Inflammatory macrophage treated with lipopolysaccharide for 1 hour (primary cell): ENCODE results near the gene KLF13.
A peak's percentile ranks its signal among the peaks of the same experiment; 100 is the strongest.

Source experiments
- DNase-seq, 2 donors: peaks; one replicate each; pipeline ENCODE4 v3.0.0-alpha.2; 2020 to 2022

KLF13 gene

DNA sequence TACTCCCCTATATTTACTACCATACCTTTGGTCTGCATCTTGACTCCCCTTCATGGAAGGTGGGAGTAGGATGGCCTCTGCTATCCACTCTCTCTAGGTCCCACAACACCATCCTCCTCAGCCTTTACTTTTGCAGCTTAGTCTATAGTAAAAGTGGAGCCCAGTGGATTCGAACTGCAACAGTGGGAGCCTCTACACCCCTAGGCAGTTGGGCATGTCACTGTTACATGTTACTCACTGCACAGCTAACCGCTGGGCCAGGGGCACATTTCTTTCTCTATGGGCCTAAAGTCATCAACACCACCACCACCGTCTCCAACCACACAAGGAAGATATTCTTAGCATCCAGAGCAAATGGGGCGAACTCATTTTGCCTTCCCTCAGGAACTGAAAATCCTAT, 62.9 kb downstream of the KLF13 start:
- DNase-seq, result no peak

DNA sequence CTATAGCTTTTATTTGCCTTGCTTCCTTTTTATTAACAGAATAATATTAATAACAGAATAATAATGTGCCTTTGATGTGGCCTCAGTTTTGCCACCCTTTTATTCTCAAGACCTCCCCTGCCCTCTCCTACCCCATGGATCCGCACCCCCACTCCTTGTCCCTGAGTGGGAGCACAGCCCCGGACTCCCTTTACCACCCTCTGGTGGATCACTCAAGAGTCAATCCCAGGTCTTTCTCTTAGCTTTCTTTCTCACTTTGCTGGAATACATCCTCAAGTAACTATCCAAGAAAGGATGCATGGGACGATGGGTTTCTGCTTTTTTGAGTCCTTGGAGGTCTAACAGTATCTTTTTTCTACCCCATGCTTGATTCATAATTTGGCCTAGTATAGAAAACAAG, 63.4 kb downstream of the KLF13 start:
- DNase-seq, result no peak

DNA sequence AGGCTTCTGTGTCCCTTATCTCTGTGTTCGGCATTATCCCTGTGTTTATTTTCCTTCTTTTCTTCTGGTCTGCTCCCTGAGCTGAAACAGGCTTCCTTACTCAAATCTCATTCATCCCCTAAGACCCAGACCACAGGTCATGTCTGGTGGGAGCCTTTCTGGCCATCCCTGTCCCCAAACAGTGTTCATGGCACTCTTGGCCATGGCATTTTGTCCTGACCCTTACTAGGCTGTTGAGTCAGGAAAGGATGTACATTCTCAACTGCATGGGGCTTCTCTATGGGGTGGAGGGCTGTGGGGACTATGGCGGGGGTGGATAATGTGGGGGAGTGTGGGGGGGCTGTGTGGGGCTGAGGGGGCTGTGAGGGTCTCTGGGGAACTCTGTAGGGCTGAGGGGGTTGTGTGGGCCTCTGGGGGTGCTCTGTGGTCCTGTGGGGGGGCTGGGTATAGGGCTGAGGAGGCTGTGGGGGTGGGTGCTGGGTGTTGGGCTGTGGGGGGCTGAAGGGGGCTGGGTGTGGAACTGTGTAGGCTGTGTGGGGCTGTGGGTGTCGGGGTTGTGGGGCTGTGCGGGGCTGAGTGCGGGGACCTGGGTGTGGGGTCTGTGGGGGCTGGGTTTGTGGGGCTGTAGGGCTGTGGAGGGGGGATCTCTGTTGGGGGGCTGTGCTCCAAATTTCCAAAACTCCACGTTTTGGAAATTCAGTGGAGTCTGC, 64.3 kb downstream of the KLF13 start:
- DNase-seq, result no peak

DNA sequence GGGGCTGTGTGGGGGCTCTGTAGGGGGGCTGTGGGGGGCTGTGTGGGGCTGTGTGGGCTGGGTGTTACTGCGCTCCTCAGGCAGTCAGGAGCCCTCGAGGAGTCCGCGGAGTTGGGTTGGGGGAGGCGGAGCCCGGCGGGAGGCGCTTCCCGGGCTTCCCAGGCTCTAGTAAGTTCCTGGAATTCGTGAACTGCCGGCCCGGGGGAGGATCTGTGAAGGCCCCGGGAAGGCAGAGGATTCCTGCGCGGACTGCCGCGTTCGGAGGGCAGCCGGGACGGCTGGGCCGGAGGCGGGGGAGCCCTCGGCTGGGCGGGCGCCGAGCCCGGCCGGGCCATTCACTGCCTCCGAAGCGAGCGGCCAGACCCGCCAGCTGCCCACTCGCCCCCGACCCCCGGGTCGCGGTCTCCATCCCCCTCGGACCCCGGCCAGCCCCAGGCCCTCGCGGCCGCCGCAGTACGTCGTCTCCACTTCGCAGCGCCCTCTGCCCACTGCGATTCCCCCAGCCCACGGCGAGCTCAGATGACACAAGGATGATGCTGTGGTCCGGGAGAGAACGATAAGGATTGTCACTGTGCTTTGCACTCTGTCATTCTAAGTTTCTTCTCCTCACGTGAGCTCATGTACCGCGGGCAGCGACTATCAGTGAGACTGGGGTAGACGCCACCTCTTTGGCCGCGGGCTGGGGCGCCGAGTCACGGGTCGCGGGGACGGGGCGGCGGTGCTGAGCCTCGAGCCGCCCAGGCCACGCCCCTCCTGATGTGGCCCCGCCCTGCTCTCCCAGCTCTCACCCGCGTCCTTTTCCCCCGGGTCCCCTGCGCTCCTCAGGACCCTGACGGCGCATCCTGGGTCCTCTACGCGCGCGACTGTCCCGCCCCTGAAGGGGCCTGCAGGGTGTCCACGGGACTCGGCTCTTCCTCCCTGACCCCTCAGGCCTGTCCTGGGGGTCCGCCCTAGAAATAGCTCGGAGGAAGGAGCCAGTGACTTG, 65.3 kb downstream of the KLF13 start:
- DNase-seq, result peak; percentile 47 to 59

DNA sequence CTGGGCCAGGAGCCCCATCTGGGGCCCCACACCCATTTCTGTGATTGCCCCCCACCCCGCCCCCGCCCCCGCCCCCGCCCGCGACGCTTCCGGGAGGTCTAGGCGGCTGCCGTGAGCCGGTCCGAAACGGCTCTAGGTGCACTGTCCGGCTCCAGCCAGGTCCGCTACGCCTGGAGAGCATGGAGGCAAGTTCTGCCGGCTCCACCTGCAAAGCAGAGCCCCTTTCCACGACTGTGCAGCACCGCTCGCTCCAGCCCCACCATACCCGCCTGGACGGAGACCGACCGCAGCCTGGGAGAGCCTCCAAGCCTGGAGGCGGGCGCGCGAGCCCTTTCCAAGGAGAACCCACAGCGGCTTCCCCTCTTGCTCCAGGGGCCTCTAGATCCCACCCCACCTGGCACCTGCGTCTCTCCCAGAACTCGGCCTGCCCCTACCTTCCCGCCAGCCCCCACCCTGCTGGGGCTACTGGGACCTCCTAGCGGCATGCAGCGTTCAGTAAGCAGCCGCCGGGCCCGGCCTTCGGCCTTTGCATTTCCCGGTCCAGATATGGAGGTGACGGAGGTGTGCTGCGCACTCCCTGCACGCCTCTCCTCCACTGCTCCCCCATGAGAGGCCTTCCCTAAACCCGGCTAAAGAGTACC, 66.2 kb downstream of the KLF13 start:
- DNase-seq, result no peak

DNA sequence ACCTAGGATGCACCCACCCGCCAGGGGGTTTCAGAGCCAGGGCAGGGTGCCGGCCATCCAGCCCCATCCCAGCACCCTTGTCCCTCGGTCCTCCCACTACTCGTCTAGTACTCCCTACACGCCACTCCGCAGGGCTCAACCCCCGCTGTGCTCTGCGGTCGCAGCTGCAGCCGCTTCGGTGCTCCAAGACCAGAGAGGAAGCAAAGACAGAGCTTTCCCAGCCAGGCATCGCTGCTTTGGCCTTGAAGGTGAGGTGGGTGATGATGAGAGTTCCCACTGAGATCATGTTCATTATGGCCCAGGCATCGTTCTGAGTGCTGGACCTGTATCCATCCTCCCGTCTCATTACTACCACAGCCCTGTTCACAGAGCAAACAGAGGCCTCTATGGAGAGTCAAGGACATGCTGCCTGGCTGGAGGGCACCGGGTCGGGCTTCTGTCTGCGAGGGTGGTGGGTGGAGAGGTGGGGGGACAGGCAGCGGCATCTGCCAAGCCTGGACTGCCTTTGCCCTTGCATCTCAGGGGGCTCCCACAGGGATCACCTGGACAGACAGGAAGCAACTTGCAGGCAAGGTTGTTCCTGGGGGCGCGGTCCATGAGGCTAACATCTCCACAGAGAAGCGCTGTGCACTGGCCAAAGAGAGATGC, 66.9 kb downstream of the KLF13 start:
- DNase-seq, result no peak

DNA sequence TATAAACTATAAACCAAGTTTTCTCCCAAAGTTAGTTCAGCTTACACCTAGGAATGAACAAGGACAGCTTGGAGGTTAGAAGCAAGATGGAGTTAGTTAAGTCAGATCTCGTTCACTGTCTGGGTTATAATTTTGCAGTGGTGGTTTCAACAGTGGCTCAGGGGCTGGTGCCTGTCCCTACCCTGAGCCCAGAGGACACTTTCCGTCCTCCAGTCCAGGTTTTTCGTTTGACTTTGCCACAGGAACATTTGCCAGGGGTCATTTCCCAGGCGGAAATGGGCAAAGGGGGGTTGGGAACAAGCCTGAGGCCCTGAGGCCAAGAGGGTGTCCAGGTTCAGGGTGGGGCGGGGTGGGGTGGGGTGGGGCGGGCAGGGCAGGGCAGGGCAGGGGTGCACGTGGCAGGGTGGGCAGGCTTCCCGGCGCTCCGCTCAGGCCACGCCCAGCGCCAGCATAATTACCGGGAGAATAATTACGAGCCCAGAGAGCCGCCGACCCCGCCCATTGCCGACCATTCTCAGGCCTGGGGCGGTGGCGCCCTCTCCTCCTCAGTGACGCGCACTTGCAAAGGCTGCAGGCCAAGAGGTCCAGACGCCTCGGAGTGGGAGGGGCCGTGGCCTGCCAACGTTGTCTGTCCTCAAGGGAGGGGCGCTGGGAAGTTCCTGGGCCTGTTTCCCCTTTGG, 70.4 kb downstream of the KLF13 start:
- peak; percentile 73 to 75 for DNase-seq

DNA sequence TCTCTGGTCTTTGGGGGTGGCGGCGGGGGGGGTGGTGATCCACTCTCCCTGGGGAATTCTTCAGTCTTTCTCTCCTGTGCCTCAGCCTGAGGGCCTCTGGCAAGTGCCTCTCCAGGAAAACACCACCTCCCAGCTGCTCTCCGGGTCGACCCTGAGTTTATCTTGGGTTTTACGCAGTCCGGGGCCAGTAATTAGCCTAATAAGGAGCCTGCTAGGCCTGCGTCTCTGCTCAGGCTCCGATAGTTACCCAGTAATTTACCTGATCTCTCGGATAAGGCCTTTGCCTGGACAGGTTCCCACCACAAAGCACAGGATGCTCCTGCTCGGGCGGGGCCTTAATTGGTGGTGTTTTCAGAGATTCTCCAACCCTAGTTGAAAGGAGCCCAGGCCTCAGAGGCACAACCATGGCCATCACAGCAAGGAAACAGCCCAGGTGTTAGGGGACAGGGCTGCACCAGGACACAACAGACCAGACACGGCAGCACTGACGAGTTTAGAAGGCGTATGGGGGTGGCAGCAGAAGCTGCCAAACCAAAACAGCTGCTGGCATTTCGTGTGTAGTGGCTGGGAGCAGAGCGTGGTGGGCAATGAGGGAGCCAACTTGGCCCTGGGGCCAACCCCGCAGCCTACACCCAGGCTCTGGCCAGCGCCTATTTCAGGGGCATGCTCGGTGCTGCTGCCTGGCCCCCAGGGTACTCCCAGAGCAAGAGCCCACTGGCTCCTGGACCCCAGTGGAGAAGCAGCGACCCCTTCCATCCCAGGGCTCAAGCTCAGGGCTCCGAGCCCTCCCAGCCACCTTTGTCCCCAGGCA, 71.4 kb downstream of the KLF13 start:
- DNase-seq, result no peak

DNA sequence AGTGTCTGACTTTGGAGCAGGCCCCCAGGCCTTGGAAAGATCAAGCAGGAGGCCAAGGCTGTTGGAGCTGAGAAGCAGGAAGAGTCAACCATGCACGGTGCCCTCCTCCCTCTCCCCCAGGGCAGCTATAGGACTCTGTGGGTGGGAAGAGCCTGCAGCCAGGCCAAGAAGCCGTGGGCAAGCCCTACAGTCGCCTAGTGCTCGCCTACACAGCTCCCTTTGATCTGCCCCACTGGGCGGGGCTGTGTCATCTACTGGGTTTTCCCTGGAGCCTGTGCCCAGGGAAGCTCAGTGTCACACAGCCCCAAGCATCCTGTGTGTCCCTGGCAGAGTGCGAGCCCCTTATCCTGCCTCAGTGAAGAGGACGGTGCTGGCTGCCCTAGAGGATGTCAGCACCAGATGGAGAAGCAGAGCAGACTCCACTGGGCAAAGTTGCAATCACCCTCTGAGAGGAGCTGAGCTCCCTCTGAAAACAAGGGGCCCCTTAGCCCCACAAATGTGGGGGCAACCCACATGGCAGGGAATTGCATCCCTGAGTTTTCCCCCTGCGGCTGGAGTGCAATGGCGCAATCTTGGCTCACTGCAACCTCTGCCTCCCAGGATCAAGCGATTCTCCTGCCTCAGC, 72.2 kb downstream of the KLF13 start:
- DNase-seq, result peak; percentile 80 to 91

DNA sequence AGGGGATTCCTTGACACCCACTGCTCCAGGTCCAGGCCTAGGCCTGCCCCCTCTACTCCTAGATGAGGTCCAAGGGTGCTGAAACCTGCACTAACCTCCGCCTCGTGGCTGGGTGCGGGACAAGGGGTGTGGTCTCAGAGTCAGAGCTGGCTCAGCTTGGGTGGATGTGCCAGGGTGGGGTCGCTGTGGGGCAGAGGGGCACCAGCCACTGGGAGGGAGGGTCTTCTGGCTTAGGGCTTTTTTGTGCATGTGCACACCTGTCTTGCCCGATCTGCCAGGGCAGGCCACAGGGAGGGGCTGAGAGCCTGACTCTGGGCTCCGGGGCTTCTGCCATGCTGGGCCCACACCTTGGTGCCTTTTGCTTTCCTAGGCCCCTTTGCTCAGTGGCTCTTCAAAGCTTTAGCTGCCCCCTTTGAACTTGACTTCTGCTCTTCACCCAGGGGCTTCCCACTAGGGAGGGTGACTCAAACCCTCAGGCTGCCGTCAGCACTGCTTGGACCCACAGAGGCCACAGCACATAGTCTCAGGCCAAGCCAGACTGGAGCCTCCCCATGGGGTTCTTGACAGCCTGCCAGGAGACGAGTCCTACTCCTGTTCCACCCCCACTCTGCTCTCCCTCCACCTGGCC, 73.0 kb downstream of the KLF13 start:
- DNase-seq, result peak in 1 of 2 donors; percentile 23

DNA sequence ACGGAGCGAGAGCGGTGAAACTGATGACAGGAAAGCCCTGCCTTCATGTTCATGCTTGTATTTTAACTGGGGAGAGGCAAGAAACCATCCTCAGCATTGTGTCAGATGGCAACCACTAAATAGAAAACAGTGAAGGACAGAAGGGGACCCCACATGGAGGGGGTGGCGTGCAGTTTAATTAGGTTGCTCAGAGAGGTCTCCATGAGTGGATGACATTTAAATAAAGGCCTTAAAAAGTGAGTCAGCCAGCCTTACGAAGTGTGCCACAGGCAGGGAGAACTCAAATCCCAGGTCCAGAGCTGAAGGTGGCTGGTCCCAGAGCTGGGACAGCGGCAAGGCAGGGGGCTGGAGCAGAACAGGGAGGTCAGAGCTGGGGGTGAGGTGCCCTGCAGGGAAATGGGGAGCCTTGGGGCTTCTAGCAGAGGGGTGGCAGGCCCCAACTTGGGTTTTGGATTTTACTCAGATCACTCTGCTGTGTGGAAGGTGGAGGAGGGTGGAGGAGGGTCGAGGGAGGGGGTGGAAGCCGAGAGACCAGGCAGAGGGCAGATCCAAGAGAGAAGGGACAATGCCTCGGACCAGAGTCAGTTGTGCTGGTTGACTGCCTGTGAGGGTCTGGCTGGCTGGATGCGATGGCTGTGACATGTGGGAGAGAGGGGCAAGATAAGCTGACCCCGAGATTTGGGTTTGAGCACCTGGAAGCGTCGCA, 73.7 kb downstream of the KLF13 start:
- DNase-seq, result no peak

DNA sequence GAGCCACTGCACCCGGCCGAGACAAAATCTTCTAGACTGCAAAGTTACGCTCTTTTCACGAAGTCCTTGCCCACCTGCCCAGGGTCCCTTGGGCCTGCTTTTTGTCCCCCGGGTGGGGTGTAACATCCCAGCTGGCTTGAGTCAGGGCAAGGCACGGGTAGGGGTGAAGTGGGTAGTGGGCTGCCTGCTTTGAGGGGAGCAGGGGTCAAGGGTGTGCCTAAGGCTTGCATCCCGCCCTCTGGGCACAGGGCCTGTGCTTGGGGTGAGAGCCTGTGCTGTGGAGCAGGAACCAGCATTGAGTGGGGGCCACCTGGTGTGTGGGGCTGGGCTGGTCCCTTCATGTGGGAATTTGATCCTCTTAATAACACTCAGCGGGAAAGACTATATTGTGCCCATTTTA, 74.6 kb downstream of the KLF13 start:
- no peak for DNase-seq

DNA sequence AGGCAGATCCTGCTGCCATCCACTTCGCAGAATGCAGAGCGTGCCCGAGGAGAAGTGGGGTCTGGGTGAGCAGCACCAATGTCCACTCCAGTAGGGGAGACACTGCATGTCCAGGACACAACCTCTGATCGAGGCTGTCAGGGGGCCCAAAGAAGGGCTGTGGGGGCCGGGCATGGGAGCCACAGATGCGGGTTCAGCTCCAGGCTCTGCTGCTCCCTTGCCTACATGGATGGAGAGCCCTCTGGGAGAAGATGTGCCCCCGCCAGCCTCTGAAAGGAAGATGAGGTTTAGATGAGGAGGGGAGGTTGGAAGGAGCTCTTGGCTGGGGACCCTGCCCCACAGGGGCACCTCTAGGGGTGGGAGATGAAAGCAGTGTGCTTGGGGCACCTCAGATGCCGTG, 75.4 kb downstream of the KLF13 start:
- no peak for DNase-seq

DNA sequence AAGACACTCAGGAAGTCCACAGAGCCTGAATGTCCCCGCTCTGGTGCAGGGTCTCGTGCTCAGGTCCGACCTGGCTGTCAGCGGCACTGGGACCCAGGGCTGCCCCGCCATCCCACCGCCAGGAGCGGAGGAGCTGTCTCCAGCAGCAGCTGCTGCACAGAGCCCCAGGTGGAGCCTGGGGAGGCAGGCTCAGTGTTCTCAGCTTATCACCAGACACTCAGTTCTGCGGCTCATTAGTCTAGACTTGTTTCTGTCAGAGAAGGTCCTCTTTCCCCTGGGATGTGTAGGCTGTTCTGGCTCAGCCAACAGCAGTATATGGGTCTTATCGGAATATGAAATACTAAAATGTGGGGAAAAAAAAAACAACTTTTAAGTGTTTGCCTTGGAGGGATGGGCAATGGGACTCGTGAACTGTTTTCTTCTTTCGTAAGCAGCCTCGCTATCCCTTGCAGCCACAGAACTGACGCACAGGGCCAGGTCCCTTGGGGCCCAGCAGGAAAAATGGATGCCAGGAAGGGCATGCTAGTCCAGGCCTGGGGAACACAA, 75.9 kb downstream of the KLF13 start:
- no peak for DNase-seq

DNA sequence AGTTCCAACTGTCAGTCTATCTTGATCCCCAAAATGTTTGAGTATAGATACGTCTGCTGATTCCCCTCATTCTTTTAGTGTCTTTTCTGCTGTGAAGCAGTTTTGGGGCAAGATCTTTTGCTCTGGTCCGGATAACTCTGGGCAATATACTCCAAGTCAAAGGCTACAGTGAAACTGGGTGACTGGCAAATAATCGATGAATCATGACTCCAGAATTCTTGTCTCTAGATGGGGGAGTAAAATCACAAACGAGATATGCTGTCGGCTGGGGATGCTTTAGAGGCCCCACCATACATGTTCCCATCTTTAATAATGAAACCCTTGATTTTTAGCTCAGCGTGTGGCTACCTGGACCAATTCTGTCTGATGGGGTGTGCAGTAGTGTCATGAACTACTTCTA, 76.5 kb downstream of the KLF13 start:
- DNase-seq, result no peak

DNA sequence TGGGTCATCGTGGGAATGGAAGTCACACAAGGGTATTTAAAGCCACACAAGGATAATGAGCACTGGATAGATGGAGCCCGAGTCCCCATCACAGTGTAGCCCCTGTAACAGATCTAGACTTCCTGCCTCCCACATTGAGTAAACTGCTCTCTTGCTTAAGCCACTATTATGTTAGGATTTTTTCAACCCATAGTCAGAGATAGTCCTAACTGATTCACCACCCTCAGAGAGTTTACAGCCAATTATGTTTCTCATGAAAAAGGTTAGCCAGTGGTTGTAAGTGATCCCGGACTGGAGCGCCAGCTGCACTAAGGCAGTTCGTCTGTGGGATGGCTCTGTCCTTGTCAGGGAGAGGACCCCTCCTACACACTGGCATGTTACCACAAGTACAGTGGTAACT, 77.0 kb downstream of the KLF13 start:
- no peak for DNase-seq

DNA sequence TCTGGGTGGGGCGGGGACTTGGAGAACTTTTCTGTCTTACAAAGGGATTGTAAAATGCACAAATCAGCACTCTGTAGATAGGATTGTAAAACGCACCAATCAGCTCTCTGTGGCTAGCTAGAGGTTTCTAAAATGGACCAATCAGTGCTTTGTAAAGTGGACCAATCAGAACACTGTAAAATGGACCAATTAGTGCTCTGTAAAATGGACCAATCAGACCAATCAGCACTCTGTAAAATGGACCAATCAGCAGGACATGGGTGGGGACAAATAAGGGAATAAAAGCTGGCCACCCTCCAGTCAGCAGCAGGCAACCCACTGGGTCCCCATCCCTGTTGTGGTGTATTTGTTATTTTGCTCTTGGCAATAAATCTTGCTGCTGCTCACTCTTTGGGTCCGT, 77.7 kb downstream of the KLF13 start:
- DNase-seq, result no peak

DNA sequence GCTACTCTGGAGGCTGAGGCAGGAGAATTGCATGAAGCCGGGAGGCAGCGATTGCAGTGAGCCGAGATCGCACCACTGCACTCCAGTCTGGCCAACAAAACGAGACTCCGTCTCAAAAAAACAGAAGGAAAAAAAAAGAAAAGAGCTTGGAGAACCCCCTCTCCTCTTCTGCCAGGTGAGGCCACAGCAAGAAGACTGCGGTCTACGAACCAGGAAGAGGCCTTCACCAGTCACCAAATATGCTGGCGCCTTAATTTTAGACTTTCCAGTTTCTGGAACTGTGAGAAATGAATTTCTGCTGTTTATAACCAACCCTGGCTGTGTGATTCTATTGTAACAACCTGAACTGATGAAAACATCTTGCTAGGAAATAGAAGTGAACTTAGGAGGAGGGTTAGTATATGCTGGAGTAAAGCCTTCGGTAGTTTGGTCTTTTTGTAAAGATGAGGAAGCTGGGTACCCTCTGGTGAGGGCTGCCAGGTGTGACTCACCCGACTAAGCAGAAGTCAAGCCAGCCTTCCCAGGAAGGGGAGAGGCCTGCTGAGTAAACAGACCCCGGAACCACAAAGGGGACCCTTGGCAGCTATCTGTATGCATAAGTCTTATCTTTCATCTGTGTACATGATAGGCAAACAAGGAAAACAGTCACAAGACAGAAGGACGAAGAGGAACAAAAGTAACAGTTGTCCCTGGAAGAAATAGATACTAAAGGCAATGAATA, 78.7 kb downstream of the KLF13 start:
- peak; percentile 30 to 38 for DNase-seq

DNA sequence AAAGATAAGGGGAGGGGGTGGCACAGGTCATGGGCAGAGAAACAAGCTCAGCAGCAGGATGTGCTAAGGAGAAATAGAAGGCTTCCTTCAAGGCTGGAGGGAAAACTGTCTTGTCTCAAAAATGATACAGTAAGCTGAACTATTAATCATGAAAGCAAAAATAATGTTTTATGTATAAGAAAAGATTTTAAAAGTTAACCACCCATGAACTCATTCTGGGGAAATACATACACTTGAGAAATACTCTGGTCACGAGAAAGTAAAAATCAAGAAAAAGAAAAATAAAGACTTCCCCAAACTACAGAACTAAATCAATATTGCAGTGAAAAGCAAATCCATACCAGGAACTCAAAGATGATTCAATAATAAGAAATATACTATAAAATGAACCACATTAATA, 80.7 kb downstream of the KLF13 start:
- DNase-seq, result peak; percentile 49 to 58
